Muscle layer of duodenum (tissue), 2 donors: ENCODE data around the gene MAP3K10.

Experiments
- H3K27ac ChIP-seq: one replicate; pipeline ENCODE4 v1.7.0; 2013; ENCODE audit warnings: mild to moderate bottlenecking, low read length
- H3K27me3 ChIP-seq: one replicate; pipeline ENCODE4 v1.7.0; 2013; ENCODE audit warnings: low read depth, mild to moderate bottlenecking, control low read depth, low read length
- H3K36me3 ChIP-seq, 2 donors: one replicate each; pipeline ENCODE4 v1.7.0; 2013; ENCODE audit warnings: low read length in 2 of 2, control low read depth in 1 of 2, mild to moderate bottlenecking in 1 of 2; ENCODE audit not compliant: insufficient read depth in 2 of 2, control insufficient read depth in 1 of 2
- H3K4me1 ChIP-seq, 2 donors: one replicate each; pipeline ENCODE4 v1.7.0; 2013; ENCODE audit warnings: low read length in 2 of 2, mild to moderate bottlenecking in 2 of 2, control low read depth in 1 of 2, moderate library complexity in 1 of 2; ENCODE audit not compliant: insufficient read depth in 2 of 2, control insufficient read depth in 1 of 2
- H3K4me3 ChIP-seq, 2 donors: one replicate each; pipeline ENCODE4 v1.7.0; 2013; ENCODE audit warnings: low read length in 2 of 2, low read depth in 1 of 2, mild to moderate bottlenecking in 1 of 2
- H3K9me3 ChIP-seq, 2 donors: one replicate each; pipeline ENCODE4 v1.7.0; 2013; ENCODE audit warnings: low read length in 2 of 2, control low read depth in 1 of 2, mild to moderate bottlenecking in 1 of 2; ENCODE audit not compliant: control insufficient read depth in 1 of 2
- donor health status: healthy.

Gene MAP3K10

GRCh38 chr19:40177286-40178070, 13.7 kb upstream of the MAP3K10 start:
- no peaks in the 10 kb centered on the region for H3K4me1 ChIP-seq
- no peaks in the 10 kb centered on the region for H3K36me3 ChIP-seq
- H3K27me3 ChIP-seq, result no peaks in the 10 kb centered on the region
- no peak overlapping the region for H3K4me3 ChIP-seq
- no peaks in the 10 kb centered on the region for H3K9me3 ChIP-seq
- H3K27ac ChIP-seq, result no peak overlapping the region

- H3K4me3 ChIP-seq, result no peak overlapping the region
- H3K36me3 ChIP-seq, result no peaks in the 10 kb centered on the region
- no peaks in the 10 kb centered on the region for H3K27me3 ChIP-seq
- H3K4me1 ChIP-seq, result no peaks in the 10 kb centered on the region
- H3K9me3 ChIP-seq, result no peaks in the 10 kb centered on the region
- no peak overlapping the region for H3K27ac ChIP-seq
These were observed 12.5 kb upstream of the MAP3K10 start for GRCh38 chr19:40178756-40179155.

GRCh38 chr19:40184273-40184672, 7.0 kb upstream of the MAP3K10 start:
- H3K27me3 ChIP-seq, result no peaks in the 10 kb centered on the region
- no peaks in the 10 kb centered on the region for H3K36me3 ChIP-seq
- no peaks in the 10 kb centered on the region for H3K4me1 ChIP-seq
- H3K4me3 ChIP-seq, result no peak overlapping the region
- no peaks in the 10 kb centered on the region for H3K9me3 ChIP-seq
- no peak overlapping the region for H3K27ac ChIP-seq

GRCh38 chr19:40191836-40192646, 815 bp downstream of the MAP3K10 start:
- H3K9me3 ChIP-seq, result no peaks in the 10 kb centered on the region
- peaks cover 0 to 13% of the 10 kb centered on the region in 2 donors for H3K4me1 ChIP-seq
- H3K27me3 ChIP-seq, result no peaks in the 10 kb centered on the region
- H3K36me3 ChIP-seq, result no peaks in the 10 kb centered on the region
- H3K4me3 ChIP-seq, result peak overlapping the region; percentile 11 to 93
- no peak overlapping the region for H3K27ac ChIP-seq

- H3K9me3 ChIP-seq, result no peaks in the 10 kb centered on the region
- no peaks in the 10 kb centered on the region for H3K36me3 ChIP-seq
- no peak overlapping the region for H3K27ac ChIP-seq
- H3K27me3 ChIP-seq, result no peaks in the 10 kb centered on the region
- peaks cover 0 to 13% of the 10 kb centered on the region in 2 donors for H3K4me1 ChIP-seq
- H3K4me3 ChIP-seq, result peak overlapping the region; percentile 5 to 93
These were observed 1.7 kb downstream of the MAP3K10 start for GRCh38 chr19:40192758-40193586.

GRCh38 chr19:40193587-40193849, 2.3 kb downstream of the MAP3K10 start:
- Histone ChIP-seq H3K27me3 (no peaks in the 10 kb centered on the region), H3K9me3 (no peaks in the 10 kb centered on the region), H3K4me3 (no peak overlapping the region), H3K36me3 (peaks cover 0 to 5% of the 10 kb centered on the region in 2 donors), H3K4me1 (peaks cover 0 to 13% of the 10 kb centered on the region in 2 donors), H3K27ac (no peak overlapping the region)

- H3K27ac ChIP-seq, result no peak overlapping the region
- no peak overlapping the region for H3K4me3 ChIP-seq
- H3K36me3 ChIP-seq, result peaks cover 0 to 14% of the 10 kb centered on the region in 2 donors
- H3K4me1 ChIP-seq, result no peaks in the 10 kb centered on the region
- H3K9me3 ChIP-seq, result no peaks in the 10 kb centered on the region
- no peaks in the 10 kb centered on the region for H3K27me3 ChIP-seq
These were observed 7.2 kb downstream of the MAP3K10 start for GRCh38 chr19:40198272-40198990.

- Histone ChIP-seq H3K27ac (no peak overlapping the region), H3K4me3 (no peak overlapping the region), H3K27me3 (no peaks in the 10 kb centered on the region), H3K9me3 (peaks cover 0 to 1% of the 10 kb centered on the region in 2 donors), H3K36me3 (peaks cover 0 to 35% of the 10 kb centered on the region in 2 donors), H3K4me1 (no peaks in the 10 kb centered on the region)
These were observed 9.3 kb downstream of the MAP3K10 start for GRCh38 chr19:40200341-40201099.

- Histone ChIP-seq H3K4me1 (no peaks in the 10 kb centered on the region), H3K9me3 (peaks cover 0 to 4% of the 10 kb centered on the region in 2 donors), H3K4me3 (no peak overlapping the region), H3K27me3 (no peaks in the 10 kb centered on the region), H3K36me3 (peaks cover 0 to 41% of the 10 kb centered on the region in 2 donors), H3K27ac (no peak overlapping the region)
These were observed 13.2 kb downstream of the MAP3K10 start for GRCh38 chr19:40204381-40204780.

- Histone ChIP-seq H3K27ac (no peak overlapping the region), H3K36me3 (peaks cover 0 to 48% of the 10 kb centered on the region in 2 donors), H3K4me3 (no peak overlapping the region), H3K27me3 (no peaks in the 10 kb centered on the region), H3K9me3 (peaks cover 0 to 4% of the 10 kb centered on the region in 2 donors), H3K4me1 (no peaks in the 10 kb centered on the region)
These were observed 14.5 kb downstream of the MAP3K10 start for GRCh38 chr19:40205760-40206159.
